ENCODE data around the gene NFATC2. TPM values are rescaled to one million over a fixed set of nuclear protein-coding genes. Genes with fewer than 3 reads are reported as not detected.

The NFATC2 gene
- total RNA-seq, 4 donors from 2014 or later, result 8.8 to 15.6 (median 13.0) TPM

DNA sequence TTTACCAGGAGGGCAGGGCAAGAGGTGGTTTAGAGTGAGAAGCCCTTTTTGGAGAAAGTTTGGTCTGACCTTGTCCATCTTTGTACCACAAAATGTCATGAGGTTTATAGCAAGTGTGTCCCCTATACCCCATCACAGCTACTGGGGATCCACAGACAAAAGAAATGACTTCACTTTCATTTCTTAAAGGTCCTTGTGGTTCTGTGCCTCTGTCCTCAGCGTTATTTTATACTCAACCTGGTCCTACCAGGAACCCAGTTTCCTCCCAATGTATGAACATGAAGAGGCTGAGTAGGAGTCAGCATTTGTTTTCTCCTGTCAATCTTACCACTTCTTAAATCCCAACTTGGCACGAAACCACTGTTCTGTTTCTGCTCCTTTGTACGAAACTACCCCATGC is 157.6 kb downstream of the NFATC2 start:
- no peak overlapping the region for H3K27ac ChIP-seq (replicated peaks in 1 of 4)
- WGBS, result 86% methylated on average over 3 of the region's 3 CpGs
- no peaks in the 10 kb centered on the region for H3K27me3 ChIP-seq
- no peak overlapping the region for H3K4me3 ChIP-seq
- TF ChIP-seq EP300 (IDR thresholded peaks at IDR 0.05), result no peak
- no peak for TF ChIP-seq CTCF (IDR thresholded peaks at IDR 0.05)
- TF ChIP-seq POLR2A (IDR thresholded peaks at IDR 0.05; ENCODE audit: low read depth), result no peak
- no peak for TF ChIP-seq POLR2AphosphoS5 (IDR thresholded peaks at IDR 0.05)
- peaks cover 0 to 2% (median 0%) of the 10 kb centered on the region in 4 donors for H3K36me3 ChIP-seq
- DNase-seq (ENCODE audit: extremely low spot score), result no peak
- intact Hi-C loops (cut with DNase I), result no loop called here
- no peaks in the 10 kb centered on the region for H3K9me3 ChIP-seq
- H3K4me1 ChIP-seq, result peaks cover 4 to 18% (median 15%) of the 10 kb centered on the region in 4 donors

DNA sequence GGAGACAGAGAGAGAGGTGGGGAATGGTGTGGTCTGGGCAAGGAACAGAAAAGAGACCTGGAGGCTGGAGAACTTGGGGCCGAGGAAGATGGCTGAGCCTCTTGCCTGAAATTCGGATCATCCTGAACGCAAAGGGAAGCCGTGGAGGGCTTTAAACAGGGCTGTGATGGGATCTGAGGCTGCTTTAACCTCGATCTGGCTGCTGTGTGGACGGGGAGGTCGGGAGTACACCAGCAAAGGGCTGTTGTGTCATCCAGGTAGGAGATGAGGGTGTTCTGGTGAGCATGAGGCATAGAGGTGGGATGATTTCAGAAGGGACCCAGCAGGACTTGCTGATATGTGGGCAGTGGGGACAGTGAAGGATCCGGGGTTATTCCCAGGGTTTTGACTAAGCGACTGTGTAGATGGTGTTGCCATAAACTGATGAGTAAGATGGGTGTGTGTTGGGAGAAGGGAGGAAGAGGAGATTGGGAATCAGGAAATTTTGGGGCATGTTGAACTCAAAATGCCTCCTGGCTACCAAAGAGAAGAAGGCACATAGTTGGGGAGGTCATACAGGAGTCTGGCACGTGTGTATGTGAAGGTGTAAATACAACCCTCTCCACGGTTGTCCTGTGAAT is 158.5 kb downstream of the NFATC2 start:
- intact Hi-C loops (cut with DNase I), result no loop called here
- DNase-seq (ENCODE audit: extremely low spot score), result no peak
- TF ChIP-seq POLR2A (IDR thresholded peaks at IDR 0.05; ENCODE audit: low read depth), result no peak
- Histone ChIP-seq H3K4me3 (no peak overlapping the region), H3K9me3 (no peaks in the 10 kb centered on the region), H3K4me1 (peaks cover 0 to 15% (median 12%) of the 10 kb centered on the region in 4 donors), H3K36me3 (no peaks in the 10 kb centered on the region), H3K27ac (replicated peaks in 1 of 4) (no peak overlapping the region), H3K27me3 (no peaks in the 10 kb centered on the region)
- 87% methylated on average over 11 of the region's 11 CpGs for WGBS

DNA sequence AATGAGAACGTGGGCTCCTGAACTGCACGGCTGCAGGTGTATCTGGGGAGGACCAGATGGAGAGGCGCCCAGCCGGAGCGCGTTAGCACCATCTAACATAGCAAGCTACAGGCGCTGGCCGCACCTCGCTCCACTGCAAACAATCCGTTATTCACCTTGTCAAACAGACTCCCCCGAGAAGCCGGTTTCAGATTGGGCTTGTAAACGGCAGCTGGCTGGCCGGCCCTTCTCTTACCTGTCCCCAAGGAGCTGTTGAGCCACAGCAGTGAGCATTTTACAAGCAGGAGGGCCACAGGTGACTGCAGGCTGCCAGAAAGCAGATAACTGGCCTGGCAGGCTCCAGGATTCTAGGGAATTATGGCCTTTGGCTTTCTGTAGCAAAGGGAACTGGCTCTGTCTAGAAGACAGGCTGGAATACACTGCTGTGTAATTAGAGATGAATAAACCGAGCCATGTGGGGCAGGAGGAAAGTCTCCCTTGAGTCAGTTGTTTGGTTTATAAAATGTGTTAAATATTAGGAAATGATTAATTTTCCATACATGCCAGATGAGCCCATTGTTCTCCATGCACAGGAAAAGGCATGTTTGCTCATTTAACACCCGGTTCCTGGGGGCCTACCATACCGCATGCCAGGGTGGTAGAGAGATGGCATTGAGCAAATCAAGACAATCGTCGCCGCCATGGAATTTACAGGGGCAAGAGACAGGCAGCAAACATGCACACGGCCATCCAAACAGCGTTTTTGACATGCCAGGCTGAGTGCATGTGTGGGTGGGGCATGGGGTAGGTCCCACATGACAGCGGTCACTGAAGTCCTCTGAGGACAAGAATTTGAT is 159.3 kb downstream of the NFATC2 start:
- H3K27me3 ChIP-seq, result no peaks in the 10 kb centered on the region
- H3K9me3 ChIP-seq, result no peaks in the 10 kb centered on the region
- peaks cover 0 to 15% (median 12%) of the 10 kb centered on the region in 4 donors for H3K4me1 ChIP-seq
- TF ChIP-seq POLR2AphosphoS5 (IDR thresholded peaks at IDR 0.05), result no peak
- WGBS, result 69% methylated on average over 21 of the region's 23 CpGs
- no peak overlapping the region for H3K27ac ChIP-seq (replicated peaks in 1 of 4)
- DNase-seq (ENCODE audit: extremely low spot score), result no peak
- H3K36me3 ChIP-seq, result no peaks in the 10 kb centered on the region
- H3K4me3 ChIP-seq, result no peak overlapping the region
- intact Hi-C loops (cut with DNase I), result no loop called here

DNA sequence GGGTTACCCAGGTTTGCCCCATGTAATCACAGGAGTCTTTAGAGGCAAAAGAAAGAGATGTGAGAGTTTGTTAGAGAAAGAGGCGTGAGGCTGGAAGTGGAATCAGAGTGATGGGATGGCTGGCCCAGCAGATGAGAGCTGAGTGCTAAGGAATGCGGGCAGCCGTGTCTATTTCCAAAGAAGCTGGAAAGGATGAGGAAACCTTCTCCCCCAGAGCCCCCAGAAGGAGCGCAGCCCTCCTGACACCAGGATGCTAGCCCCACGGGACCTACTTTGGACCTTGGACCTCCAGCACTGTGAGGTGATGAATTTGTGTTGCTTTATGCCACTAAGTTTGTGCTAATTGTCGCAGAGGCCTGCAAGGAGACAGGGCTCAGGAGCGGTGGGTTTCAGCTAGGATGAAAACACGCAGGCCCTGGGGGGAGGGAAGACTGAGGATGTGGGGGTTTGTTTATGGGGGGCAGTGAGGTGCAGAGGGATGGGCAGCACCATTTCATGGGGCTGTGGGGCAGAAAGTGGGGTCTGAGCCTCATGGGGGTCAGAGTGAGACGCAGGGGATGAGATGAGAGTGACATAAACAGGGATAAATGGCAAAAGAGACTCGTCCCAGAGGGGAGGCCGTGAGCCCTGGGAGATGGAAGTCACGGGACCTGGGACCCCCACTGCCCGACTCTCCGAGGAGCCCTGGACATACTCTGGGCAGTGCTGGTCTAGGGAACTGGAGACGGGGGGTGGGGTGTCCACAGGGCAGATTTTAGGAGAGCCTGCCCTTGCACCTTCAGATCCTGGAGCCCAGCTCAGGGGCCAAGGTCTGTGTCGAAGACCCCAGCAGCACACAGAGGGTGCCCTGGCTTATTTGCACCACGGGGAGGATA is 160.2 kb downstream of the NFATC2 start:
- intact Hi-C loops (cut with DNase I), result no loop called here
- DNase-seq (ENCODE audit: extremely low spot score), result no peak
- no peaks in the 10 kb centered on the region for H3K9me3 ChIP-seq
- H3K4me3 ChIP-seq, result no peak overlapping the region
- no peak for TF ChIP-seq POLR2AphosphoS5 (IDR thresholded peaks at IDR 0.05)
- no peak for TF ChIP-seq EP300 (IDR thresholded peaks at IDR 0.05)
- no peak for TF ChIP-seq POLR2A (IDR thresholded peaks at IDR 0.05; ENCODE audit: low read depth)
- no peak for TF ChIP-seq CTCF (IDR thresholded peaks at IDR 0.05)
- no peak overlapping the region for H3K27ac ChIP-seq (replicated peaks in 1 of 4)
- H3K36me3 ChIP-seq, result no peaks in the 10 kb centered on the region
- H3K27me3 ChIP-seq, result no peaks in the 10 kb centered on the region
- H3K4me1 ChIP-seq, result peaks cover 0 to 15% (median 12%) of the 10 kb centered on the region in 4 donors
- 87% methylated on average over 15 of the region's 17 CpGs for WGBS

GRCh38 chr20:51381557-51381956 is 161.0 kb downstream of the NFATC2 start:
- DNase-seq (ENCODE audit: extremely low spot score), result no peak
- H3K4me1 ChIP-seq, result peaks cover 0 to 15% (median 12%) of the 10 kb centered on the region in 4 donors
- H3K27me3 ChIP-seq, result no peaks in the 10 kb centered on the region
- no peaks in the 10 kb centered on the region for H3K9me3 ChIP-seq
- H3K4me3 ChIP-seq, result no peak overlapping the region
- 93% methylated on average over 12 of the region's 12 CpGs for WGBS
- H3K36me3 ChIP-seq, result no peaks in the 10 kb centered on the region
- H3K27ac ChIP-seq (replicated peaks in 1 of 4), result no peak overlapping the region
- TF ChIP-seq POLR2AphosphoS5 (IDR thresholded peaks at IDR 0.05), result no peak
- TF ChIP-seq EP300 (IDR thresholded peaks at IDR 0.05), result no peak
- no peak for TF ChIP-seq POLR2A (IDR thresholded peaks at IDR 0.05; ENCODE audit: low read depth)
- no peak for TF ChIP-seq CTCF (IDR thresholded peaks at IDR 0.05)
- intact Hi-C loops (cut with DNase I), result no loop called here

All from esophagus muscularis mucosa (tissue), 4 donors.